Endothelial cell of umbilical vein (primary cell): ENCODE measurements around the gene SCAP. TPM values are rescaled to one million over a fixed set of nuclear protein-coding genes. Genes with fewer than 3 reads are reported as not detected.

Experiments used
- BruUV-seq: library from RNA; stranded (reverse); fragments of 400-500 nt; replicated peaks from 2 replicates; lab custom pipeline; 2021; lab: Mats Ljungman, UMichigan
- CTCF ChIA-PET: fragments of 300-600, 350-600 bp; sonication (Branson Sonifier 250); formaldehyde crosslinking; loops from one replicate; lab custom pipeline; 2021; ENCODE audit warnings: antibody characterized with exemption, inconsistent platforms; lab: Charles Lee
- POLR2A ChIA-PET: fragments of 300-600, 350-600 bp; sonication (Branson Sonifier 250); formaldehyde crosslinking; loops from one replicate; lab custom pipeline; 2021; ENCODE audit warnings: antibody characterized with exemption, inconsistent platforms; lab: Charles Lee
- DNase-seq: peaks from one replicate; pipeline ENCODE4 v3.0.0-alpha.2; 2011; ENCODE audit warnings: low read depth, low spot score
- FAIRE-seq: peaks from 2 replicates; lab custom pipeline; 2011; peaks lifted over from hg19 to GRCh38; lab: Jason Lieb, UNC
- H2AFZ ChIP-seq: 2 replicates; pipeline ENCODE4 v1.6.0; 2012; ENCODE audit warnings: low read depth, low read length, control low read depth, inconsistent platforms
- H3K27ac ChIP-seq: 2 replicates; pipeline ENCODE4 v1.5.1; 2011; ENCODE audit warnings: low read depth, mild to moderate bottlenecking, control low read depth, low read length, moderate library complexity; ENCODE audit not compliant: insufficient read depth
- H3K27me3 ChIP-seq, 2 experiments: 2 replicates each; pipeline versions ENCODE4 v1.6.0 to v1.6.1; 2011; ENCODE audit warnings: low read length in 2 of 2, mixed read lengths in 1 of 2; ENCODE audit not compliant: control insufficient read depth in 2 of 2, insufficient read depth in 2 of 2
- H3K36me3 ChIP-seq, 2 experiments: 2 replicates in 1 of 2; 3 replicates in 1 of 2; pipeline ENCODE4 v1.5.1; 2011; ENCODE audit warnings: low read length in 2 of 2, mild to moderate bottlenecking in 1 of 2, moderate library complexity in 1 of 2; ENCODE audit not compliant: control insufficient read depth in 2 of 2, insufficient read depth in 2 of 2; ENCODE audit errors: extremely low read depth in 1 of 2
- H3K4me1 ChIP-seq: 3 replicates; pipeline ENCODE4 v1.5.1; 2011; ENCODE audit warnings: mild to moderate bottlenecking, low read length; ENCODE audit not compliant: control insufficient read depth, insufficient read depth; ENCODE audit errors: extremely low read depth
- H3K4me2 ChIP-seq: 2 replicates; pipeline ENCODE4 v1.6.1; 2011; ENCODE audit warnings: low read length, control low read depth, mixed read lengths; ENCODE audit not compliant: insufficient read depth
- H3K4me3 ChIP-seq, 3 experiments: fragments of 200-600 bp in 1 of 3; sonication (generic), shearing (Covaris generic) in 1 of 3; replicated peaks in 1 of 3; 2 replicates each; pipeline ENCODE4 v1.5.1; 2011 to 2016; ENCODE audit warnings: control low read depth in 3 of 3, low read length in 3 of 3, mild to moderate bottlenecking in 2 of 3, inconsistent platforms in 1 of 3, low read depth in 1 of 3, moderate library complexity in 1 of 3; ENCODE audit not compliant: insufficient read depth in 1 of 3
- H3K79me2 ChIP-seq: 2 replicates; pipeline ENCODE4 v1.6.0; 2012; ENCODE audit warnings: low read length, inconsistent platforms; ENCODE audit not compliant: control insufficient read depth, insufficient read depth
- H3K9ac ChIP-seq: replicated peaks from 2 replicates; pipeline ENCODE3; 2011; ENCODE audit warnings: low read length, control low read depth; ENCODE audit not compliant: insufficient read depth; ENCODE audit errors: extremely low read depth
- H3K9me1 ChIP-seq: replicated peaks from 3 replicates; pipeline ENCODE4 v1.6.0; 2011; ENCODE audit warnings: mild to moderate bottlenecking, low read length; ENCODE audit not compliant: control insufficient read depth, insufficient read depth; ENCODE audit errors: extremely low read depth
- H3K9me3 ChIP-seq: replicated peaks from 2 replicates; pipeline ENCODE4 v1.5.1; 2012; ENCODE audit warnings: low read length, inconsistent platforms; ENCODE audit not compliant: control insufficient read depth, insufficient read depth
- H4K20me1 ChIP-seq: replicated peaks from 2 replicates; pipeline ENCODE3; 2011; ENCODE audit warnings: mild to moderate bottlenecking, low read length; ENCODE audit not compliant: control insufficient read depth, insufficient read depth; ENCODE audit errors: extremely low read depth
- EZH2 ChIP-seq: IDR thresholded peaks from 2 replicates; pipeline ENCODE4 v1.6.1; 2012; ENCODE audit warnings: borderline replicate concordance, low read depth, mild to moderate bottlenecking, moderate library complexity, low read length, inconsistent platforms; ENCODE audit not compliant: severe bottlenecking
- FOS ChIP-seq: IDR thresholded peaks from 2 replicates; pipeline ENCODE4 v1.6.1; 2011; ENCODE audit warnings: mild to moderate bottlenecking, low read length, moderate library complexity, borderline replicate concordance; ENCODE audit not compliant: insufficient read depth
- GATA2 ChIP-seq: IDR thresholded peaks from 2 replicates; pipeline ENCODE4 v1.7.0; 2011; ENCODE audit warnings: low read depth, mild to moderate bottlenecking, moderate library complexity, mixed read lengths, low read length; ENCODE audit not compliant: insufficient read length, insufficient read depth
- JUN ChIP-seq: IDR thresholded peaks from 2 replicates; pipeline ENCODE4 v1.6.1; 2011; ENCODE audit warnings: borderline replicate concordance, low read depth; ENCODE audit not compliant: insufficient read length, insufficient read depth
- MYC ChIP-seq: IDR thresholded peaks from one replicate; pipeline ENCODE4 v1.6.1; 2011; ENCODE audit warnings: mild to moderate bottlenecking, low read depth, low read length
- POLR2A ChIP-seq: IDR thresholded peaks from 2 replicates; pipeline ENCODE4 v1.6.1; 2012; ENCODE audit warnings: low read depth, mild to moderate bottlenecking, control low read depth, low read length
- POLR2AphosphoS5 ChIP-seq: IDR thresholded peaks from 2 replicates; pipeline ENCODE4 v1.6.1; 2012; ENCODE audit warnings: low read depth, mild to moderate bottlenecking, control low read depth, low read length, moderate library complexity; ENCODE audit not compliant: insufficient read depth
- dilution Hi-C: fragments of 300-500 bp; cut with MboI; formaldehyde crosslinking; loops from one replicate; pipeline ENCODE4 v1.15.0; 2019; ENCODE audit warnings: low sequenced_read_pairs; ENCODE audit not compliant: extremely low pct_ligation_motif_present
- intact Hi-C: fragments of 100-400 bp; cut with micrococcal nuclease; formaldehyde crosslinking; loops from one replicate; pipeline ENCODE4 v1.10.0; 2022
- polyA plus RNA-seq, 4 experiments: library from polyadenylated mRNA; depleted of rRNA in 3 of 4; stranded (reverse) in 3 of 4; unstranded in 1 of 4; fragments of >200 nt; gene quantifications; 2 replicates each; pipeline versions ENCODE4 v1.2.1 to v1.2.3, GENCODE V29; 2011 to 2012; ENCODE audit warnings: missing spikeins in 1 of 4
- total RNA-seq: library from RNA; stranded (reverse); gene quantifications from 2 replicates; pipeline ENCODE4 v1.2.3, GENCODE V29; 2021
- TF ChIP-seq, protein P1 (sequence below): IDR thresholded peaks from 2 replicates; pipeline ENCODE4 v1.6.1; 2011; ENCODE audit not compliant: insufficient read depth, insufficient read length
- TF ChIP-seq, protein P2 (sequence below), 2 donors: IDR thresholded peaks; 1 replicate in 1 of 2; 2 replicates in 1 of 2; pipeline ENCODE4 v1.5.1; 2011; ENCODE audit warnings: low read length in 2 of 2, mild to moderate bottlenecking in 2 of 2, moderate library complexity in 2 of 2, control low read depth in 1 of 2, inconsistent platforms in 1 of 2, low read depth in 1 of 2; ENCODE audit not compliant: insufficient read depth in 1 of 2; ENCODE audit errors: extremely low read depth in 1 of 2

SCAP gene
- total and polyA plus RNA-seq, 2 donors (not counting 3 experiments of a cell fraction or from before 2014, with no cell fraction given): 34.7 to 59.0 TPM

DNA sequence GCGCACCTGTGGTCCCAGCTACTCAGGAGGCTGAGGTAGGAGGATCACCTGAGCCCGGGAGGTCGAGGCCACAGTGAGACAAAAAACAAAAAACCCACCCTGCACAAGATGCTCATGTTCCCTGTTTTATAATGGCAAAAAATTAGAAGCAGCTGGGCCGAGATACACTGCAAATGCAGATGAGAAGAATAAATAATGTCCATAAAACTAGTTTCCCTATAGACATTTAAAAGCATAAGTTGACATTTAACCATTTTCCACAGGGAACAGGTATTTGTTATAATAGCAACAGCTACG is 537 bp upstream of the SCAP start:
- no peaks in the 10 kb centered on the region for H3K4me1 ChIP-seq
- CTCF ChIA-PET: interaction anchor here (0.9 to 4.9 kb wide), 5 partner anchors 9 to 55 kb away, joined by 3 to 79 read pairs (median 4); no protein-coding TSS in a partner anchor
- no peaks in the 10 kb centered on the region for H3K27me3 ChIP-seq
- no peak for TF ChIP-seq EZH2
- TF ChIP-seq MYC: no peak
- TF ChIP-seq, protein P1, sequence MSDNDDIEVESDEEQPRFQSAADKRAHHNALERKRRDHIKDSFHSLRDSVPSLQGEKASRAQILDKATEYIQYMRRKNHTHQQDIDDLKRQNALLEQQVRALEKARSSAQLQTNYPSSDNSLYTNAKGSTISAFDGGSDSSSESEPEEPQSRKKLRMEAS: no peak
- TF ChIP-seq, protein P2, sequence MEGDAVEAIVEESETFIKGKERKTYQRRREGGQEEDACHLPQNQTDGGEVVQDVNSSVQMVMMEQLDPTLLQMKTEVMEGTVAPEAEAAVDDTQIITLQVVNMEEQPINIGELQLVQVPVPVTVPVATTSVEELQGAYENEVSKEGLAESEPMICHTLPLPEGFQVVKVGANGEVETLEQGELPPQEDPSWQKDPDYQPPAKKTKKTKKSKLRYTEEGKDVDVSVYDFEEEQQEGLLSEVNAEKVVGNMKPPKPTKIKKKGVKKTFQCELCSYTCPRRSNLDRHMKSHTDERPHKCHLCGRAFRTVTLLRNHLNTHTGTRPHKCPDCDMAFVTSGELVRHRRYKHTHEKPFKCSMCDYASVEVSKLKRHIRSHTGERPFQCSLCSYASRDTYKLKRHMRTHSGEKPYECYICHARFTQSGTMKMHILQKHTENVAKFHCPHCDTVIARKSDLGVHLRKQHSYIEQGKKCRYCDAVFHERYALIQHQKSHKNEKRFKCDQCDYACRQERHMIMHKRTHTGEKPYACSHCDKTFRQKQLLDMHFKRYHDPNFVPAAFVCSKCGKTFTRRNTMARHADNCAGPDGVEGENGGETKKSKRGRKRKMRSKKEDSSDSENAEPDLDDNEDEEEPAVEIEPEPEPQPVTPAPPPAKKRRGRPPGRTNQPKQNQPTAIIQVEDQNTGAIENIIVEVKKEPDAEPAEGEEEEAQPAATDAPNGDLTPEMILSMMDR (IDR thresholded peaks at IDR 0.05; ENCODE audit: extremely low read depth in 1 of 2, insufficient read depth in 1 of 2, low read depth in 1 of 2, low read length in 2 of 2): no peak
- no peak for TF ChIP-seq POLR2A
- no peak for TF ChIP-seq GATA2
- TF ChIP-seq FOS: no peak
- no peak for TF ChIP-seq POLR2AphosphoS5
- TF ChIP-seq JUN: no peak
- H3K4me3 ChIP-seq: peak overlapping the region in 1 of 3 experiments; percentile 82
- peaks cover 22% of the 10 kb centered on the region for H3K79me2 ChIP-seq
- H3K27ac ChIP-seq: no peak overlapping the region
- no peak overlapping the region for H2AFZ ChIP-seq
- no TSS peak for BruUV-seq
- H3K9ac ChIP-seq: peak overlapping the region; percentile 26
- intact Hi-C loops: loop anchor here (1.0 kb wide), 1 partner anchor 36 kb away; no protein-coding TSS in a partner anchor
- DNase-seq (no peak), FAIRE-seq (no peak)
- H3K36me3 ChIP-seq: no peaks in the 10 kb centered on the region
- dilution Hi-C loops: no loop called here
- H3K9me3 ChIP-seq: no peaks in the 10 kb centered on the region
- no peak overlapping the region for H3K4me2 ChIP-seq
- POLR2A ChIA-PET: no interaction called here
- H3K9me1 ChIP-seq: no peaks in the 10 kb centered on the region
- H4K20me1 ChIP-seq: no peaks in the 10 kb centered on the region
